SK-N-DZ (cell line): Measurements from ENCODE around the gene SLC8A1.
A peak's percentile ranks its signal among the peaks of the same experiment; 100 is the strongest.

Experiments used
- DNase-seq: peaks from one replicate; pipeline ENCODE4 v3.0.0-alpha.2; 2015; ENCODE audit warnings: low spot score

The SLC8A1 gene

DNA sequence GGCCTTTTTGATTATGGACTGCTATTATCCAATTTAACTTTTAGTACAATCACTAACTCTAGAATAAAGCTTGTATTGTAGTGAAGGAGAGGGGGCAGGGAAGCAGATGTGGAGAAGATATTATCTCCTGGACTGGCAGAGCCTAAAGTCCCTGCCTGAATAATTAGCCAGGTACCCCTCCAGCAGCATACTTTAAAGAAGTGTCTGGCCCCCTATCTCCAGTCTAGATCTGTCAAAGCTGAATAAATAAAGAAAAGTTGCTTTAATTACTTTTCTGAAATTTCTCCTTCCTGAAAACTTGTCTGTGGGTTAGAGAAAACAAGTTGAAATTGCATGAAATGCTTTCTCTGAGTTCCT, 258.2 kb downstream of the SLC8A1 start:
- peak; percentile 62 for DNase-seq

- DNase-seq = peak; percentile 60
Observed at GRCh38 chr2:40192864-40193669, 258.8 kb downstream of the SLC8A1 start.

GRCh38 chr2:40190457-40190856, 261.4 kb downstream of the SLC8A1 start:
- DNase-seq = no peak

DNA sequence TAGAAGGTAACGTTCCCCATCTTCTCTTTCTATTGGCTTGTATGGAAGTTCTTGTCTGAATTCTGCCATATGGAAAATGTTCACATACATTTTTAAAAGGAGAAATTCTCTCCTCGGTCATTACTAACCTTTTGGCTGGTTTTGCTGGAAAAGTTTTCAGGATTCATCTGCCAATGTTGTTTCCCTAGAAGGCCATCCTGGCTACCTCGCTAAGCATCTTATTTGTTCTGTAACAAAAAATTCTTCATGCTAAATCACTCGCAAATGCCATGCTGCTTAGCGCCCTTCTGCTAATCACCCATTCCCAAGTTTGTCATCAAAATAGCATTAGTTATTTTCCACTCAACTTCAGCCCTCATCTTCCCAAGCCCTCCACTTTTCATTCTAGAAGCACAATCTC, 262.0 kb downstream of the SLC8A1 start:
- no peak for DNase-seq

- DNase-seq = no peak
Observed at GRCh38 chr2:40187054-40187453, 264.8 kb downstream of the SLC8A1 start.

GRCh38 chr2:40184551-40184950, 267.3 kb downstream of the SLC8A1 start:
- no peak for DNase-seq

GRCh38 chr2:40181855-40182254, 270.0 kb downstream of the SLC8A1 start:
- DNase-seq = no peak

- DNase-seq = no peak
Observed at GRCh38 chr2:40179801-40180200, 272.1 kb downstream of the SLC8A1 start.

DNA sequence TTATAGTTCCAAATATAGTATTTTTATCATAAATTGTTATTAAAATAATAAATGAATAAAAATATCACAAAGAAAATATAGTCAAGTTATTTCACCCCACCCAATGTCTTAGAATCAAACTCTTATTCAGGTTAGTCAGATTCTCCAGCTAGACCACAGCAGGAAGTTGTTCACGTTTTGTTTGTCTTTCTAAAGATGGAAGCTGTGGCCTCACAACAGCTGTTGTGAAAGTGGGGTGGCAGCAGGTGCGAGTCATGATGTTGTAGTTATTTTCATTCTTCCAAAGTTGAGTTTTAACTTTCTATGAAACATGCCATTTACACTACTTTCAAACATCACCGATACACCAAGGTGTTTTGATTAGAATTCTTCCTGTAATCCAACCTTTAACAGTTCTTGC, 272.9 kb downstream of the SLC8A1 start:
- no peak for DNase-seq

GRCh38 chr2:40178171-40178778, 273.6 kb downstream of the SLC8A1 start:
- DNase-seq = no peak

- no peak for DNase-seq
Observed at GRCh38 chr2:40177366-40177765, 274.5 kb downstream of the SLC8A1 start.

DNA sequence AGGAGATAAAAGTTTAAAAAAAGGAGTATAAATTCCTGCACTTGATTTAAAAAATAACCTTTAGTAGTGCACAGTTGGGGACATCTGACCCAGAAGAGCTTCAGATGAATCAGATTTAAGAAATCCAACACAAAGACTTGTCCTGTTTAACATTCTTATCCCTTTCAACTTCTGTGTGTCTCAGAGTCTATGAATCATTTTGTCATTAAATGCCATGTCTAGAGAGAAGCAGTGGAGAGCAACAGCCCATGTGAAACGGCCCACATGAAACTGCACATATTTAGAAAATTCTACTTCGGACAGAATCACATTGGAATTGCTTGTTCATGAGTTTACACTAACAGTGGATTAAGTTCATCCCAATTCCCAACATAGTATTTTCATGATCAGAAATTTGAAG, 278.6 kb downstream of the SLC8A1 start:
- DNase-seq = no peak

DNA sequence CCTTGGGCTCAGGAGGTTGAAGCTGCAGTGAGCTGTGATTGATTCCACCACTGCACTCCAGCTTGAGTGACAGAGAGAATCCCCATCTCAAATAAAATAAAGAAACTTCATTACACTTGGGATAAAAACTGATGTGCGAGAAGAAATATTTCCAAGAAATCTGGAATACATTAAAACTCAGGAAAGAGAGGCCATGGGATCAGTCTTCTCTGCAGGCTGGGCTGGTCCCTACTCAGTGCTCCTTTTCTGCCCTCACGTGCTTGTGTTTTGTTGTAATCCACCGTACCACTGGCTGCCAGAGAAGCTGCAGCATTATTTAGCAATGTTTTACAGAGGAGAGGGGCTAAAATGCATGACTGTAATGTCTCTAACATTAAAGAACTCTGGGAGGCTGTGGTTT, 282.0 kb downstream of the SLC8A1 start:
- no peak for DNase-seq

DNA sequence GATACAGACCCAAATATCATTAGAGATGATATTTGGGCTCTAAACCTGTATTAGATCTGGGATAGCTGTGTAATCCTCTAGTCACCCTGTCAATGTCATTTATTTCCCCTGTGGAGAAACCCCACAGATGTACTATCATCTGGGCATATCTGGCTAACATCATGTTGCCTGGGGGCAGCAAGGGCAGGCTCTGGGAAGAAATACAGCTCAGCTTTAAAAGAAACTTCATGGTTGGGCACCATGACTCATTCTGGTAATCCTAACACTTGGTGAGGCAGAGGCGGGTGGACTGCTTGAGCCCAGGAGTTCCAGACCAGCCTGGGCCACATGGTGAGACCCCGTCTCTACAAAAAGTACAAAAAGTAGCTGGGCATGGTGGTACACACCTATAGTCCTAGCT, 282.5 kb downstream of the SLC8A1 start:
- DNase-seq = peak; percentile 7

DNA sequence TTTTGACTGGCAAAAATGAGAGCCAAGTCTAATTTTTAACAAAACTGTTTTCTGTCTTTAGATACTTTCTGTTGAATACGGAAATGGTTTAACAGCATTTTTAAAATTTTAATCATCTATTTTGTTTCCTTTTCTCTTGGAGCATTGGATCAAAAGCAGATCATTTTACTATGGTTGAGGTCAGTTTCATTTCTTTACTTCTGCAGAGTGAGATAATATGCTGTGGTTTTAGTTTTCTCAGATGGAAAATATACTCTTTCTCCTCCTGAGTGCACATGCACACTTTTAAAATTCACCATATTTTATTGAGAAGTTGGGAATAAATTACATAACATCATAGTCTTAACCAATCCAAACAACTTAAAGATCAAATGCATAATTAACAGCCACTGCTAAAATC, 283.3 kb downstream of the SLC8A1 start:
- no peak for DNase-seq

- no peak for DNase-seq
Observed at GRCh38 chr2:40168032-40168431, 283.9 kb downstream of the SLC8A1 start.

DNA sequence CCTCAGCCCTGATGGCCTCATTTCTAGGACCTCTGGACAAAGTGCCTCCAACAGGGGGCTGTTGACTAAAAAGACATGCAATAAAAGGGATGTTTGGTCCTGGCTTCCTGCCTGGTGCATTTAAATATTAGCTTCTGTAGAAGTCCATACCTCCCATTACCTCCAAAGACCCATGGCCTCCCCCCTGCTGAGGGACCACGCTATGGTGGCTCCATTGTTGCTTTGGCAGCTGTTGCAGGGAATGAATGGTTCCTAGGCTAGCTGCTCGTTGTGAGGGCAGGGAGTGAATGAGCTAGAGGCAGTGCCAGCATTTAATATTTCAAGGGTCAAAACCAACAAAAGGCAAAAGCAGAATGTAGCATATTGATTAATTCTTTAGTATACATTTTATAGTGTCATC, 285.9 kb downstream of the SLC8A1 start:
- no peak for DNase-seq

- no peak for DNase-seq
Observed at GRCh38 chr2:40165509-40165844, 286.4 kb downstream of the SLC8A1 start.

DNA sequence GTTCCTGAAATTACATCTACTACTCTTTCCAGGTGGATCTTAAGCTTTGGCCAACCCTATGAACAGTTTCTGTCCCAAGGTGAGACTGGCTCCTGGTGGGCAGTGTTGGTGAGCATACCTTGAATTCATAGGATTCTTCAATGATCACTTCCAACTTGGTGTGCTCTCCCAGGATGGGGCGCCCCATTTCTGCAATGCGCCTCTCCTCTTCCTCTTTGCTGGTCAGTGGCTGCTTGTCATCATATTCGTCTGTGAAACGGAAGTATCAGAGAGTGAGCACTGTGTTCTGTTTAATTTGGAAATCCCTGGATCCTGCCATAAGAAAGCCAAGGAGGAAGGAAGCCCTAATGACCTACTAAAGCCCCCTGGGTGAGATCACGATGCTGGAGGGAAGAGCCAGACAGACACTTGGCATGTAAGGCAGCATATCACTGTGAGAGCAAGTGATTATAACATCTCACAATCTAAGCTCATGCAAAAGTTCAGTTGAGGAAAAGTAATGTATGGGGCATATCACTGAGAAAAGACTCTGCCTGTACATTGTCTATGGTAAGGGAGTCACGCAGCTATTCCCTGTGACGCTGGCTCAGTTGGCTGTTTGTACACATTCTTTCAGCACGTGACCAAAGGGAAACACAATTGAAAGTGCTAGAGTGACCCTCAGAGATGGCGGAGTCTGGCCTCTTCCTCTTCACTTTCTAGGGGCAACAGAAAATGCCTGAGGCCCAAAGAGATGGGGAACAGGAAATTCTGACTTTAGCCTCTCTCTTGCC, 287.0 kb downstream of the SLC8A1 start:
- no peak for DNase-seq

GRCh38 chr2:40161986-40162385, 289.9 kb downstream of the SLC8A1 start:
- DNase-seq = no peak

DNA sequence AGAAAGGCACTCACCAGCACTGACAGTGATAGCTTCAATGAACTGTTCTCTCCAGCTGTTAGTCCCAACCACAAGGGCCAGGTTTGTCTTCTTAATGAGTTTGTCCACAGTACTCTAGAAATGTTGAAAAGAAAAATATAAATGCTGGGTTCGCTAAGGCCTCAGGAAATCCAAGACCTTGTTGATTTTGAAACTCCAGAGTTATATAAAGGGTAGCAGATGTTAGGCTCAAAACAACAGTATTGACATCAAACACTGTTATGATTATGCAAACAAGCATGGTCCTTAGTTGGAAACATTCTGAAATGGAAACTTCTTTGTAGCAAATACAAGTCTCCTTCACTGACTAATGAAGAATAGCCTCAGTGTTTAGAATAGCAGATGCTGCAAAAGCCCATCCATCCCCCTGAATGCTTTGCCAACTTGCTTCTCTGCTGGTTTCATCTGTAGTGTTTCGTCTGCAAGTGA, 291.1 kb downstream of the SLC8A1 start:
- no peak for DNase-seq

GRCh38 chr2:40159333-40159732, 292.6 kb downstream of the SLC8A1 start:
- DNase-seq = no peak

GRCh38 chr2:40158781-40159180, 293.1 kb downstream of the SLC8A1 start:
- DNase-seq = no peak
